Measurements from ENCODE around the gene SDR42E2. TPM values are rescaled to one million over a fixed set of nuclear protein-coding genes. Genes with fewer than 3 reads are reported as not detected.

The SDR42E2 gene
- total RNA-seq, 4 donors from 2014 or later = not detected

DNA sequence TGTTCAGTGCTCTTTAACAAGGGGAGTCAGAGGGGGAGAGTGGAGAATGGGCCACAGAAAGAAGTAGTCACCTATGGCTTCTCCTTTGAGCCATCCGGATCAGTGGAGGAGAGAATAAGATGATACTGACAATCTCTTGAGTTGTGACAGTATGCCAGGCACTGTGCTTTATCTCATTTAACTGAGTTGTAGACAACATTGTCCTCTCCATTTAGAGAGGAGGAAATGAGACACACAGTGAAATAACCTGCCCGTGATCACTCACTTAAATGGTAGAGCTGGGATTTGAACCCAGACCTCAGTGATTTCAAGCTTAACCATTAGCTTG, 25.9 kb downstream of the SDR42E2 start:
- Histone ChIP-seq H3K4me3 (no peak overlapping the region), H3K4me1 (peaks cover 19 to 20% of the 10 kb centered on the region in 2 donors), H3K36me3 (no peaks in the 10 kb centered on the region), H3K27ac (peak overlapping the region in 2 of 4 donors; percentile 40 to 97), H3K9me3 (no peaks in the 10 kb centered on the region), H3K27me3 (no peaks in the 10 kb centered on the region)
- TF ChIP-seq POLR2A (IDR thresholded peaks at IDR 0.05) = no peak
- TF ChIP-seq CTCF (IDR thresholded peaks at IDR 0.05 in 4 of 5, conservative IDR thresholded peaks at IDR 0.05 in 1 of 5) = no peak
- intact Hi-C loops (cut with DNase I; ENCODE audit: low total_unique reads) = loop anchor here (2.0 to 5.0 kb wide), 2 partner anchors 101 to 187 kb away; partner anchors contain the start of gene PDZD9
- ATAC-seq = no peak
- in situ Hi-C loops (cut with MboI; ENCODE audit: low sequenced_read_pairs in 4 of 4) = loop anchor here (10.0 to 25.0 kb wide), 3 partner anchors 93 to 1026 kb away; partner anchors contain the start of genes MOSMO (in 2 of the 4), PDZD9 (in 2 of the 4), DNAH3 (in 1 of the 4) and LDAF1 (in 1 of the 4)
- DNase-seq = no peak

GRCh38 chr16:22188595-22189442, 26.5 kb downstream of the SDR42E2 start:
- ATAC-seq (no peak), DNase-seq (peak; percentile 48 to 58)
- peaks cover 19 to 21% of the 10 kb centered on the region in 2 donors for H3K4me1 ChIP-seq
- no peaks in the 10 kb centered on the region for H3K36me3 ChIP-seq
- H3K27ac ChIP-seq = peak overlapping the region; percentile 48 to 98 (median 97)
- H3K9me3 ChIP-seq = no peaks in the 10 kb centered on the region
- in situ Hi-C loops (cut with MboI; ENCODE audit: low sequenced_read_pairs in 4 of 4) (loop anchor here (10.0 to 25.0 kb wide), 3 partner anchors 94 to 1027 kb away; partner anchors contain the start of genes MOSMO (in 2 of the 4), PDZD9 (in 2 of the 4), DNAH3 (in 1 of the 4) and LDAF1 (in 1 of the 4)), intact Hi-C loops (cut with DNase I; ENCODE audit: low total_unique reads) (loop anchor here (2.0 to 5.0 kb wide), 2 partner anchors 102 to 188 kb away; partner anchors contain the start of gene PDZD9)
- peak overlapping the region in 1 of 4 donors; percentile 73 for H3K4me3 ChIP-seq
- H3K27me3 ChIP-seq = no peaks in the 10 kb centered on the region
- peak; percentile 65 to 83 (median 74) for TF ChIP-seq CTCF (IDR thresholded peaks at IDR 0.05 in 4 of 5, conservative IDR thresholded peaks at IDR 0.05 in 1 of 5)
- no peak for TF ChIP-seq POLR2A (IDR thresholded peaks at IDR 0.05)

DNA sequence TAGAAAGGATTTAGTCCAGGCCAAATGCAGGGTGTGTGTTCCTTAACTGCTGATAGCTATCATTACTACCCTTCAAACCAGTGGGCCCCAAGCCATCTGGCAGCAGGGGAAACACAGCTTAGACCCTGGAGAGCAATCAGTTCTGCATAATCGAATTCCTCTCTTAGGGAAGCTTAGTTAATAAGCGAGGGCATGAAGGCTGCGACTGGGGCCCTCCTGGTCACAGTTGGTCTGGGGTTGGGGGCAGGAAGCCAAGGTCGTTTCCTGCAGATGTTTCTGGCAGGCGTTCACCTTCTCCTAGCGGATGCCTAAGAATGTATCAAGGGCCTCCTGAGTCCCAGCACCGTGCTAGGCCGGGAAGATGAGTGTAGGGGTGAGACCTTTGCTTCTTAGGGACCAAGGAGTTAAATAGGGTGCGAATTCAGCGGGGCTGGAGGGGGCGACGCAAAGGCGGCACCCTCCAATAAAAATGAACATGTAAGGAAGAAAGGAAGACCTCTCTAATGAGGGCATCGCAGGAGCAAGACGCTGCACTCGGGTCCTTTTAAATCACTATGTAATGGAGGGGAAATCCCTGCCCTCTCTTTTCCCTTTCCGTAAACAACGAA, 27.3 kb downstream of the SDR42E2 start:
- peak overlapping the region; percentile 89 to 98 (median 97) for H3K27ac ChIP-seq
- ATAC-seq (no peak), DNase-seq (peak in 1 of 2 donors; percentile 55)
- TF ChIP-seq POLR2A (IDR thresholded peaks at IDR 0.05) (no peak), CTCF (IDR thresholded peaks at IDR 0.05 in 4 of 5, conservative IDR thresholded peaks at IDR 0.05 in 1 of 5) (no peak)
- H3K4me3 ChIP-seq = peak overlapping the region; percentile 73 to 87 (median 79)
- H3K9me3 ChIP-seq = no peaks in the 10 kb centered on the region
- in situ Hi-C loops (cut with MboI; ENCODE audit: low sequenced_read_pairs in 4 of 4) (loop anchor here (10.0 to 25.0 kb wide), 4 partner anchors 95 to 1285 kb away; partner anchors contain the start of genes MOSMO (in 2 of the 4), PDZD9 (in 2 of the 4), DCUN1D3 (in 1 of the 4) and DNAH3 (in 1 of the 4)), intact Hi-C loops (cut with DNase I; ENCODE audit: low total_unique reads) (loop anchor here (1.0 to 10.0 kb wide), 8 partner anchors 17 to 1287 kb away; partner anchors contain the start of genes CDR2, DCUN1D3, EEF2K and LYRM1)
- H3K36me3 ChIP-seq = no peaks in the 10 kb centered on the region
- no peaks in the 10 kb centered on the region for H3K27me3 ChIP-seq
- H3K4me1 ChIP-seq = peaks cover 19 to 21% of the 10 kb centered on the region in 2 donors

GRCh38 chr16:22190081-22190775, 27.9 kb downstream of the SDR42E2 start:
- Histone ChIP-seq H3K4me3 (peak overlapping the region; percentile 73 to 87 (median 79)), H3K27me3 (no peaks in the 10 kb centered on the region), H3K9me3 (no peaks in the 10 kb centered on the region), H3K36me3 (no peaks in the 10 kb centered on the region), H3K27ac (peak overlapping the region; percentile 89 to 98 (median 97)), H3K4me1 (peaks cover 19 to 21% of the 10 kb centered on the region in 2 donors)
- peak; percentile 64 to 99 for DNase-seq
- in situ Hi-C loops (cut with MboI; ENCODE audit: low sequenced_read_pairs in 4 of 4) (loop anchor here in 1 of 4 donors (10.0 to 25.0 kb wide), 2 partner anchors 1028 to 1285 kb away; partner anchors contain the start of genes DCUN1D3, DNAH3, LDAF1 and LYRM1), intact Hi-C loops (cut with DNase I; ENCODE audit: low total_unique reads) (loop anchor here (1.0 to 10.0 kb wide), 6 partner anchors 17 to 1288 kb away; partner anchors contain the start of genes CDR2, DCUN1D3, EEF2K and LYRM1)
- ATAC-seq = peak; percentile 0 to 69
- TF ChIP-seq CTCF (IDR thresholded peaks at IDR 0.05 in 4 of 5, conservative IDR thresholded peaks at IDR 0.05 in 1 of 5) (no peak), POLR2A (IDR thresholded peaks at IDR 0.05) (peak; percentile 58 to 88)
